ENCODE results near the gene NOL12.

DNA sequence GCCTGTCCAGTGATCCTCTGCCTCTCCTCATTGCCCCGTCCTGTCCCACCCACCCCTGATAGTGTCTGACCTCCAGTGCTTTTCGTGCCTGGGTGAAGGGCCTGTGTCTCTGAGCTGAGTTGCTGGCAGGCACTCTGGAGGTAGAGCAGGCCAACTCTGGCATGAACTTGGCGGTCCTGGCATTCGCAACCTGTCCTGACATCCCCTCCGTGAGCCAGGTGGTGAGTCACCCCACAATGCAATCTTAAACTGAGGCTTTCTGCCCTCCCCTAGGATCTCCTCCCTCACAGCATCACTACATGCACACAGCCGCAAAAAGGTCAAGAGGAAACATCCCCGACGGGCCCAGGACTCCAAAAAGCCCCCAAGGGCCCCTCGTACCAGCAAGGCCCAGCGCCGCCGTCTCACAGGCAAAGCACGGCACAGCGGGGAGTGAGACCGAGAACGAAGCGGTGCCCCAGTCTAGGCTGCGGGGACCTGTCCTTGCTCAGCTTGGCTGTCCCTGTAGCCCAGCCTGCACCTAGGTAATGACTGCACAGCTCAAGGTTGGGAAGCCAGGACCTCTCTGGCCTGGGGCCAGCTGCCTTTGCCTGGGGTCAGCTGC is 4.9 kb downstream of the NOL12 start:
- no peak for TF ChIP-seq TOX (CRISPR knock-in tag; IDR thresholded peaks at IDR 0.05; ENCODE audit: borderline replicate concordance)
- no peak for TF ChIP-seq BACH2 (CRISPR knock-in tag; IDR thresholded peaks at IDR 0.05; ENCODE audit: borderline replicate concordance)
- no peak for TF ChIP-seq ZNF8 (CRISPR knock-in tag; IDR thresholded peaks at IDR 0.05)
- TF ChIP-seq ZFP3 (CRISPR knock-in tag; IDR thresholded peaks at IDR 0.05), result no peak
- TF ChIP-seq PATZ1 (CRISPR knock-in tag; IDR thresholded peaks at IDR 0.05; ENCODE audit: borderline replicate concordance), result no peak
- no peak for TF ChIP-seq ZNF565 (CRISPR knock-in tag; conservative IDR thresholded peaks at IDR 0.05; ENCODE audit: low read depth)
- TF ChIP-seq, protein P1, sequence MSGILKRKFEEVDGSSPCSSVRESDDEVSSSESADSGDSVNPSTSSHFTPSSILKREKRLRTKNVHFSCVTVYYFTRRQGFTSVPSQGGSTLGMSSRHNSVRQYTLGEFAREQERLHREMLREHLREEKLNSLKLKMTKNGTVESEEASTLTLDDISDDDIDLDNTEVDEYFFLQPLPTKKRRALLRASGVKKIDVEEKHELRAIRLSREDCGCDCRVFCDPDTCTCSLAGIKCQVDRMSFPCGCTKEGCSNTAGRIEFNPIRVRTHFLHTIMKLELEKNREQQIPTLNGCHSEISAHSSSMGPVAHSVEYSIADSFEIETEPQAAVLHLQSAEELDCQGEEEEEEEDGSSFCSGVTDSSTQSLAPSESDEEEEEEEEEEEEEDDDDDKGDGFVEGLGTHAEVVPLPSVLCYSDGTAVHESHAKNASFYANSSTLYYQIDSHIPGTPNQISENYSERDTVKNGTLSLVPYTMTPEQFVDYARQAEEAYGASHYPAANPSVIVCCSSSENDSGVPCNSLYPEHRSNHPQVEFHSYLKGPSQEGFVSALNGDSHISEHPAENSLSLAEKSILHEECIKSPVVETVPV (CRISPR knock-in tag; IDR thresholded peaks at IDR 0.05), result no peak
- no peak for TF ChIP-seq SNAI2 (CRISPR knock-in tag; IDR thresholded peaks at IDR 0.05)
- TF ChIP-seq TSHZ2 (CRISPR knock-in tag; IDR thresholded peaks at IDR 0.05), result no peak
- no peak for TF ChIP-seq ZC3H10 (CRISPR knock-in tag; IDR thresholded peaks at IDR 0.05)
- TF ChIP-seq RARB (CRISPR knock-in tag; IDR thresholded peaks at IDR 0.05), result no peak

Measured in SK-N-SH treated with all-trans-retinoic acid at 6 μM for 48 hours (cell line).